A549 treated with AZD2906 at 1 μM for 4 hours (cell line): Measurements from ENCODE around the gene TM2D1. TPM values are rescaled to one million over a fixed set of nuclear protein-coding genes. Genes with fewer than 3 reads are reported as not detected.

Experiments
- total RNA-seq: library from RNA; stranded (reverse); fragments of 200-300 nt; extraction: Qiagen RNA extraction; gene quantifications from 5 replicates; pipeline ENCODE4 v1.2.3, GENCODE V29; 2022

The TM2D1 gene
- total RNA-seq, result 21.0 to 29.5 TPM (median 22.9 TPM) in 5 replicates

GRCh38 chr1:61724813-61725694, at the start of gene TM2D1:
Gene TM2D1, minus strand, starts transcription at chr1:61725141. Its CDS starts 21 bp downstream, at chr1:61725120.

GRCh38 chr1:61741711-61742619, 17.0 kb upstream of the TM2D1 start, which contains the start of gene PATJ:
Gene PATJ, plus strand, starts transcription at chr1:61742480. Its CDS starts 20,413 bp downstream, at chr1:61762893.

Other genes starting within 250 kb of the TM2D1 start
- gene PATJ, start 17.3 kb upstream of the TM2D1 start, total RNA-seq, result 3.5 to 4.6 TPM (median 4.1 TPM) in 5 replicates